ENCODE results near the gene POC1B.

POC1B gene

DNA sequence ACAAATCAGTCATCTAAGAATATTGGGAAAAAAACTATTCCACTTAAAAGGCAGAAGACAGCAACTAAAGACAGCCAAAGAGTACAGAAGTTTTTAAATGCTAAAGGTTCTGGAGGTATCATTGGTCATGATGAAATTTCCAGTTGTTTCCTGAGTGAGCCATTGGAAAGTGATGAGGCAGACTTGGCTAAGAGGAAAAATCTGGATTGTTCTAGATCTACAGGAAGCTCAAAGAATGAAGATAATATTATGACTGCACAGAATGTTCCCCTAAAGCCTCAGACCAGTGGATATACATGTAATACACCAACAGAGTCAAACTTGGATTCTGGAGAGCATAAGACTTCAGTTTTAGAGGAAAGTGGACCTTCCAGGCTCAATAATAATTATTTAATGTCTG is 24.1 kb downstream of the POC1B start:
- no peak overlapping the region for H3K27ac ChIP-seq (ENCODE audit: low read depth, low read length)
- H3K9ac ChIP-seq (ENCODE audit: low read length): no peak overlapping the region
- DNase-seq: no peak
- H3K79me2 ChIP-seq (ENCODE audit: control insufficient read depth, insufficient read depth, low read length): no peaks in the 10 kb centered on the region
- no peak overlapping the region for H4K8ac ChIP-seq (ENCODE audit: low read depth, low read length)
- H3K4me2 ChIP-seq (ENCODE audit: low read length): no peak overlapping the region
- H4K5ac ChIP-seq (ENCODE audit: low read length): no peak overlapping the region
- H3K79me1 ChIP-seq (ENCODE audit: low read length): no peaks in the 10 kb centered on the region
- no peak overlapping the region for H2AK5ac ChIP-seq (ENCODE audit: low read length)
- no peak overlapping the region for H3K4ac ChIP-seq (ENCODE audit: low read depth, low read length)
- no peak overlapping the region for H3K23ac ChIP-seq (ENCODE audit: low read length)
- H3K56ac ChIP-seq (ENCODE audit: low read length): no peak overlapping the region
- no peak overlapping the region for H2BK5ac ChIP-seq (ENCODE audit: low read length)
- H3K4me3 ChIP-seq (ENCODE audit: low read length): no peak overlapping the region
- no peaks in the 10 kb centered on the region for H3K27me3 ChIP-seq (ENCODE audit: insufficient read depth, low read length, poor library complexity)
- H2BK120ac ChIP-seq (ENCODE audit: low read depth, low read length): no peak overlapping the region
- H3K36me3 ChIP-seq (ENCODE audit: control insufficient read depth, insufficient read depth, low read length): no peaks in the 10 kb centered on the region
- H2BK15ac ChIP-seq (replicated peaks; ENCODE audit: low read depth): no peak overlapping the region
- no peaks in the 10 kb centered on the region for H3K4me1 ChIP-seq (ENCODE audit: control insufficient read depth, low read depth, low read length)
- H3K18ac ChIP-seq (ENCODE audit: low read length): no peak overlapping the region

DNA sequence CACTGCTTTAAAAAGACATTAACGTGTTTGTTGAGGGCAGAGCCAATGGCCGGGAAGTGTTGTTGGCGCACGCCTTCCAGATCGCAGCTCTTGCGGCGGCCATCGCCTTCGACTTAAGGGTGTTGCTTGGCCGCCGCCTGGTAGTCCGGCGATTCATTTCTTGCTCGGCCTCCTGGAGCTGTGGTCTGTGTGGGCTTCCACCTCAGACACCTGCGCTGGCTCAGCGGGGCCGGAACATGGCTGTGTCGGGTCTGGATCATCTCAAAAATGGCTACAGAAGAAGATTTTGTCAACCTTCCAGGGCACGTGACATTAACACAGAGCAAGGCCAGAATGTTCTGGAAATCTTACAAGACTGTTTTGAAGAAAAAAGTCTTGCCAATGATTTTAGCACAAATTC is 26.0 kb downstream of the POC1B start:
- Histone ChIP-seq H4K8ac (ENCODE audit: low read depth, low read length) (no peak overlapping the region), H3K36me3 (ENCODE audit: control insufficient read depth, insufficient read depth, low read length) (no peaks in the 10 kb centered on the region), H3K18ac (ENCODE audit: low read length) (no peak overlapping the region), H2AK5ac (ENCODE audit: low read length) (no peak overlapping the region), H4K5ac (ENCODE audit: low read length) (no peak overlapping the region), H3K9ac (ENCODE audit: low read length) (no peak overlapping the region), H3K79me2 (ENCODE audit: control insufficient read depth, insufficient read depth, low read length) (no peaks in the 10 kb centered on the region), H2BK5ac (ENCODE audit: low read length) (no peak overlapping the region), H2BK120ac (ENCODE audit: low read depth, low read length) (no peak overlapping the region), H3K4me2 (ENCODE audit: low read length) (no peak overlapping the region), H3K4me1 (ENCODE audit: control insufficient read depth, low read depth, low read length) (no peaks in the 10 kb centered on the region), H3K4me3 (ENCODE audit: low read length) (no peak overlapping the region), H3K27ac (ENCODE audit: low read depth, low read length) (no peak overlapping the region), H2BK15ac (replicated peaks; ENCODE audit: low read depth) (no peak overlapping the region), H3K23ac (ENCODE audit: low read length) (no peak overlapping the region), H3K4ac (ENCODE audit: low read depth, low read length) (no peak overlapping the region), H3K79me1 (ENCODE audit: low read length) (no peaks in the 10 kb centered on the region), H3K56ac (ENCODE audit: low read length) (no peak overlapping the region), H3K27me3 (ENCODE audit: insufficient read depth, low read length, poor library complexity) (no peaks in the 10 kb centered on the region)
- no peak for DNase-seq
- WGBS (ENCODE audit: extremely low coverage, insufficient coverage, low lambda C conversion rate): no CpG with 5 or more reads among the region's 19 CpGs

GRCh38 chr12:89497467-89497866 is 28.4 kb downstream of the POC1B start:
- Histone ChIP-seq H3K79me2 (ENCODE audit: control insufficient read depth, insufficient read depth, low read length) (no peaks in the 10 kb centered on the region), H3K27ac (ENCODE audit: low read depth, low read length) (no peak overlapping the region), H3K23ac (ENCODE audit: low read length) (no peak overlapping the region), H3K4me2 (ENCODE audit: low read length) (no peak overlapping the region), H4K8ac (ENCODE audit: low read depth, low read length) (no peak overlapping the region), H2AK5ac (ENCODE audit: low read length) (no peak overlapping the region), H4K5ac (ENCODE audit: low read length) (no peak overlapping the region), H3K4me1 (ENCODE audit: control insufficient read depth, low read depth, low read length) (no peaks in the 10 kb centered on the region), H2BK5ac (ENCODE audit: low read length) (no peak overlapping the region), H3K79me1 (ENCODE audit: low read length) (no peaks in the 10 kb centered on the region), H3K36me3 (ENCODE audit: control insufficient read depth, insufficient read depth, low read length) (no peaks in the 10 kb centered on the region), H2BK15ac (replicated peaks; ENCODE audit: low read depth) (no peak overlapping the region), H3K56ac (ENCODE audit: low read length) (no peak overlapping the region), H3K9ac (ENCODE audit: low read length) (no peak overlapping the region), H3K4ac (ENCODE audit: low read depth, low read length) (no peak overlapping the region), H3K18ac (ENCODE audit: low read length) (no peak overlapping the region), H2BK120ac (ENCODE audit: low read depth, low read length) (no peak overlapping the region), H3K27me3 (ENCODE audit: insufficient read depth, low read length, poor library complexity) (no peaks in the 10 kb centered on the region), H3K4me3 (ENCODE audit: low read length) (no peak overlapping the region)
- no CpG with 5 or more reads among the region's 4 CpGs for WGBS (ENCODE audit: extremely low coverage, insufficient coverage, low lambda C conversion rate)
- no peak for DNase-seq

DNA sequence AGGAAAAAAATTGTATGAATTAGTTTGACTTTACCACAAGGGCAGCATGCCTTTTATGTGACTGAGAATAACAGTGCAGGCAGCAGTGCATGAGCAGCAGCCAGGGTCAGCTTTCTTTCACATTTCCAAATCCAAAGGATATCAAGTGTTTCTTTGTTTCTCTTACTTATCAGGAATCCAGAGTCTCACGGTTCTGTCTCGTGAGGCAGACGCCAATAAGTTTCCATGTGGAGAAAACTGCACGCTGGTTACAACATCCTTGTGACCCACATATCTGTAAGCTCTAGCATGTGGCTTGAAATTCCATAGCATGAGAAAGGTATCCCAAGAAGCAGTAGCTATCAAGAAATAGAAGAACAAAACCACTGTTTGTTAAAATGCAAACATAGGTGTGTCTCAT is 28.8 kb downstream of the POC1B start:
- Histone ChIP-seq H3K9ac (ENCODE audit: low read length) (no peak overlapping the region), H2BK120ac (ENCODE audit: low read depth, low read length) (no peak overlapping the region), H3K4ac (ENCODE audit: low read depth, low read length) (no peak overlapping the region), H3K4me3 (ENCODE audit: low read length) (no peak overlapping the region), H2BK5ac (ENCODE audit: low read length) (no peak overlapping the region), H3K36me3 (ENCODE audit: control insufficient read depth, insufficient read depth, low read length) (no peaks in the 10 kb centered on the region), H3K27ac (ENCODE audit: low read depth, low read length) (no peak overlapping the region), H3K79me1 (ENCODE audit: low read length) (no peaks in the 10 kb centered on the region), H3K23ac (ENCODE audit: low read length) (no peak overlapping the region), H3K18ac (ENCODE audit: low read length) (no peak overlapping the region), H4K5ac (ENCODE audit: low read length) (no peak overlapping the region), H3K4me2 (ENCODE audit: low read length) (no peak overlapping the region), H3K56ac (ENCODE audit: low read length) (no peak overlapping the region), H2BK15ac (replicated peaks; ENCODE audit: low read depth) (no peak overlapping the region), H3K27me3 (ENCODE audit: insufficient read depth, low read length, poor library complexity) (no peaks in the 10 kb centered on the region), H4K8ac (ENCODE audit: low read depth, low read length) (no peak overlapping the region), H2AK5ac (ENCODE audit: low read length) (no peak overlapping the region), H3K4me1 (ENCODE audit: control insufficient read depth, low read depth, low read length) (no peaks in the 10 kb centered on the region), H3K79me2 (ENCODE audit: control insufficient read depth, insufficient read depth, low read length) (no peaks in the 10 kb centered on the region)
- no CpG with 5 or more reads among the region's 4 CpGs for WGBS (ENCODE audit: extremely low coverage, insufficient coverage, low lambda C conversion rate)
- DNase-seq: no peak

GRCh38 chr12:89494411-89495231 is 31.2 kb downstream of the POC1B start:
- Histone ChIP-seq H2BK15ac (replicated peaks; ENCODE audit: low read depth) (no peak overlapping the region), H2BK120ac (ENCODE audit: low read depth, low read length) (no peak overlapping the region), H3K27ac (ENCODE audit: low read depth, low read length) (no peak overlapping the region), H3K56ac (ENCODE audit: low read length) (no peak overlapping the region), H3K36me3 (ENCODE audit: control insufficient read depth, insufficient read depth, low read length) (no peaks in the 10 kb centered on the region), H3K18ac (ENCODE audit: low read length) (no peak overlapping the region), H3K4me3 (ENCODE audit: low read length) (no peak overlapping the region), H3K4ac (ENCODE audit: low read depth, low read length) (no peak overlapping the region), H3K9ac (ENCODE audit: low read length) (no peak overlapping the region), H3K79me2 (ENCODE audit: control insufficient read depth, insufficient read depth, low read length) (no peaks in the 10 kb centered on the region), H3K27me3 (ENCODE audit: insufficient read depth, low read length, poor library complexity) (no peaks in the 10 kb centered on the region), H3K79me1 (ENCODE audit: low read length) (no peaks in the 10 kb centered on the region), H4K5ac (ENCODE audit: low read length) (no peak overlapping the region), H2AK5ac (ENCODE audit: low read length) (no peak overlapping the region), H3K4me2 (ENCODE audit: low read length) (no peak overlapping the region), H3K4me1 (ENCODE audit: control insufficient read depth, low read depth, low read length) (no peaks in the 10 kb centered on the region), H3K23ac (ENCODE audit: low read length) (no peak overlapping the region), H4K8ac (ENCODE audit: low read depth, low read length) (no peak overlapping the region), H2BK5ac (ENCODE audit: low read length) (no peak overlapping the region)
- no CpG with 5 or more reads among the region's 9 CpGs for WGBS (ENCODE audit: extremely low coverage, insufficient coverage, low lambda C conversion rate)
- DNase-seq: no peak
